ENCODE results near the gene PPFIA1. TPM values are rescaled to one million over a fixed set of nuclear protein-coding genes. Genes with fewer than 3 reads are reported as not detected.

Gene PPFIA1
- total RNA-seq, 6 donors from 2014 or later, result 53.7 to 164 (median 83.3) TPM

- no peaks in the 10 kb centered on the region for H3K27me3 ChIP-seq
- TF ChIP-seq, protein P1, sequence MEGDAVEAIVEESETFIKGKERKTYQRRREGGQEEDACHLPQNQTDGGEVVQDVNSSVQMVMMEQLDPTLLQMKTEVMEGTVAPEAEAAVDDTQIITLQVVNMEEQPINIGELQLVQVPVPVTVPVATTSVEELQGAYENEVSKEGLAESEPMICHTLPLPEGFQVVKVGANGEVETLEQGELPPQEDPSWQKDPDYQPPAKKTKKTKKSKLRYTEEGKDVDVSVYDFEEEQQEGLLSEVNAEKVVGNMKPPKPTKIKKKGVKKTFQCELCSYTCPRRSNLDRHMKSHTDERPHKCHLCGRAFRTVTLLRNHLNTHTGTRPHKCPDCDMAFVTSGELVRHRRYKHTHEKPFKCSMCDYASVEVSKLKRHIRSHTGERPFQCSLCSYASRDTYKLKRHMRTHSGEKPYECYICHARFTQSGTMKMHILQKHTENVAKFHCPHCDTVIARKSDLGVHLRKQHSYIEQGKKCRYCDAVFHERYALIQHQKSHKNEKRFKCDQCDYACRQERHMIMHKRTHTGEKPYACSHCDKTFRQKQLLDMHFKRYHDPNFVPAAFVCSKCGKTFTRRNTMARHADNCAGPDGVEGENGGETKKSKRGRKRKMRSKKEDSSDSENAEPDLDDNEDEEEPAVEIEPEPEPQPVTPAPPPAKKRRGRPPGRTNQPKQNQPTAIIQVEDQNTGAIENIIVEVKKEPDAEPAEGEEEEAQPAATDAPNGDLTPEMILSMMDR (IDR thresholded peaks at IDR 0.05), result no peak
- TF ChIP-seq POLR2A (IDR thresholded peaks at IDR 0.05) (no peak), POLR2AphosphoS5 (IDR thresholded peaks at IDR 0.05) (no peak), EP300 (IDR thresholded peaks at IDR 0.05) (no peak)
- H3K27ac ChIP-seq, result no peak overlapping the region
- ATAC-seq (ENCODE audit: low FRiP score in 2 of 2), result no peak
- 87 to 96% methylated on average over 8 of the region's 8 CpGs for WGBS, 2 donors
- peak in 1 of 2 donors; percentile 50 for DNase-seq
- peaks cover 59 to 94% (median 85%) of the 10 kb centered on the region in 4 donors for H3K36me3 ChIP-seq
- H3K9me3 ChIP-seq, result no peaks in the 10 kb centered on the region
- no peak overlapping the region for H3K4me3 ChIP-seq
- H3K4me1 ChIP-seq, result no peaks in the 10 kb centered on the region
These were observed 68.6 kb downstream of the PPFIA1 start for GRCh38 chr11:70339066-70339465.

- no peaks in the 10 kb centered on the region for H3K27me3 ChIP-seq
- H3K4me1 ChIP-seq, result no peaks in the 10 kb centered on the region
- DNase-seq, result no peak
- no peak overlapping the region for H3K27ac ChIP-seq
- no peak for ATAC-seq (ENCODE audit: low FRiP score in 2 of 2)
- WGBS, 2 donors, result 90 to 96% methylated on average over 15 of the region's 15 CpGs
- peaks cover 48 to 92% (median 80%) of the 10 kb centered on the region in 4 donors for H3K36me3 ChIP-seq
- no peak overlapping the region for H3K4me3 ChIP-seq
- no peaks in the 10 kb centered on the region for H3K9me3 ChIP-seq
- TF ChIP-seq EP300 (IDR thresholded peaks at IDR 0.05) (no peak), POLR2A (IDR thresholded peaks at IDR 0.05) (no peak), POLR2AphosphoS5 (IDR thresholded peaks at IDR 0.05) (no peak)
- TF ChIP-seq, protein P1 (IDR thresholded peaks at IDR 0.05), result no peak
These were observed 71.5 kb downstream of the PPFIA1 start for GRCh38 chr11:70341881-70342429.

GRCh38 chr11:70343636-70344035, 73.1 kb downstream of the PPFIA1 start:
- DNase-seq (peak in 1 of 2 donors; percentile 43), ATAC-seq (ENCODE audit: low FRiP score in 2 of 2) (no peak)
- no peak overlapping the region for H3K4me3 ChIP-seq
- 88 to 89% methylated on average over 11 of the region's 11 CpGs for WGBS, 2 donors
- H3K36me3 ChIP-seq, result peaks cover 41 to 91% (median 75%) of the 10 kb centered on the region in 4 donors
- H3K9me3 ChIP-seq, result no peaks in the 10 kb centered on the region
- TF ChIP-seq POLR2AphosphoS5 (IDR thresholded peaks at IDR 0.05), result no peak
- no peak for TF ChIP-seq POLR2A (IDR thresholded peaks at IDR 0.05)
- TF ChIP-seq, protein P1 (IDR thresholded peaks at IDR 0.05), result no peak
- no peak for TF ChIP-seq EP300 (IDR thresholded peaks at IDR 0.05)
- H3K4me1 ChIP-seq, result no peaks in the 10 kb centered on the region
- H3K27me3 ChIP-seq, result no peaks in the 10 kb centered on the region
- no peak overlapping the region for H3K27ac ChIP-seq

GRCh38 chr11:70348191-70348590, 77.7 kb downstream of the PPFIA1 start:
- Histone ChIP-seq H3K4me3 (no peak overlapping the region), H3K4me1 (no peaks in the 10 kb centered on the region), H3K27me3 (no peaks in the 10 kb centered on the region), H3K27ac (no peak overlapping the region), H3K36me3 (peaks cover 29 to 85% (median 51%) of the 10 kb centered on the region in 4 donors), H3K9me3 (no peaks in the 10 kb centered on the region)
- ATAC-seq (ENCODE audit: low FRiP score in 2 of 2) (no peak), DNase-seq (no peak)
- WGBS, 2 donors, result 79 to 95% methylated on average over 12 of the region's 12 CpGs
- TF ChIP-seq, protein P1 (IDR thresholded peaks at IDR 0.05), result no peak
- TF ChIP-seq POLR2A (IDR thresholded peaks at IDR 0.05) (no peak), EP300 (IDR thresholded peaks at IDR 0.05) (no peak), POLR2AphosphoS5 (IDR thresholded peaks at IDR 0.05) (no peak)

GRCh38 chr11:70348608-70349007, 78.1 kb downstream of the PPFIA1 start:
- no peaks in the 10 kb centered on the region for H3K9me3 ChIP-seq
- no peaks in the 10 kb centered on the region for H3K27me3 ChIP-seq
- no peak overlapping the region for H3K4me3 ChIP-seq
- TF ChIP-seq POLR2AphosphoS5 (IDR thresholded peaks at IDR 0.05) (no peak), EP300 (IDR thresholded peaks at IDR 0.05) (no peak), POLR2A (IDR thresholded peaks at IDR 0.05) (no peak)
- TF ChIP-seq, protein P1 (IDR thresholded peaks at IDR 0.05), result no peak
- ATAC-seq (ENCODE audit: low FRiP score in 2 of 2) (no peak), DNase-seq (no peak)
- no peak overlapping the region for H3K27ac ChIP-seq
- no peaks in the 10 kb centered on the region for H3K4me1 ChIP-seq
- WGBS, 2 donors, result 78 to 79% methylated on average over 1 of the region's 1 CpG
- H3K36me3 ChIP-seq, result peaks cover 25 to 84% (median 47%) of the 10 kb centered on the region in 4 donors

Data from upper lobe of left lung (tissue), 6 donors.